Measurements from ENCODE around the gene KRTAP4-4. TPM values are rescaled to one million over a fixed set of nuclear protein-coding genes. Genes with fewer than 3 reads are reported as not detected.

Gene KRTAP4-4
- total RNA-seq, 4 donors from 2014 or later: not detected

GRCh38 chr17:41177727-41178271 is 17.3 kb upstream of the KRTAP4-4 start, which contains the start of gene KRTAP4-2:
Gene KRTAP4-2, minus strand, starts transcription at chr17:41178221. Its CDS starts 57 bp downstream, at chr17:41178164.
- H3K36me3 ChIP-seq: no peaks in the 10 kb centered on the region
- no peak within 1 kb of the TSS for H3K4me3 ChIP-seq
- TF ChIP-seq EP300 (IDR thresholded peaks at IDR 0.05) (no peak), POLR2A (IDR thresholded peaks at IDR 0.05) (no peak), POLR2AphosphoS5 (IDR thresholded peaks at IDR 0.05) (no peak), CTCF (IDR thresholded peaks at IDR 0.05) (no peak)
- 68% methylated on average over 3 of the region's 7 CpGs; no CpG with 5 or more reads in 1 of the 2 donors for WGBS, 2 donors (ENCODE audit: low coverage in 1 of 2)
- no peak within 1 kb of the TSS for H3K27ac ChIP-seq
- H3K27me3 ChIP-seq: peaks cover 11% of the 10 kb centered on the region
- no peak for ATAC-seq
- H3K9me3 ChIP-seq: no peaks in the 10 kb centered on the region
- no peaks in the 10 kb centered on the region for H3K4me1 ChIP-seq

GRCh38 chr17:41176744-41177387 is 16.3 kb upstream of the KRTAP4-4 start:
- no peak for ATAC-seq

GRCh38 chr17:41171886-41172285 is 11.3 kb upstream of the KRTAP4-4 start:
- 67 to 87% methylated on average over 1 to 2 of the region's 2 CpGs for WGBS, 2 donors (ENCODE audit: low coverage in 1 of 2)
- H3K9me3 ChIP-seq: no peaks in the 10 kb centered on the region
- TF ChIP-seq POLR2AphosphoS5 (IDR thresholded peaks at IDR 0.05) (no peak), CTCF (IDR thresholded peaks at IDR 0.05) (no peak), EP300 (IDR thresholded peaks at IDR 0.05) (no peak), POLR2A (IDR thresholded peaks at IDR 0.05) (no peak)

More at GRCh38 chr17:41176744-41177387, 16.3 kb upstream of the KRTAP4-4 start:
- Histone ChIP-seq H3K27me3 (peaks cover 11% of the 10 kb centered on the region), H3K4me1 (no peaks in the 10 kb centered on the region), H3K27ac (no peak overlapping the region), H3K4me3 (no peak overlapping the region), H3K9me3 (no peaks in the 10 kb centered on the region), H3K36me3 (no peaks in the 10 kb centered on the region)
- 70 to 72% methylated on average over 2 to 3 of the region's 3 CpGs for WGBS, 2 donors (ENCODE audit: low coverage in 1 of 2)
- no peak for TF ChIP-seq POLR2A (IDR thresholded peaks at IDR 0.05)
- no peak for TF ChIP-seq EP300 (IDR thresholded peaks at IDR 0.05)
- TF ChIP-seq POLR2AphosphoS5 (IDR thresholded peaks at IDR 0.05): no peak
- TF ChIP-seq CTCF (IDR thresholded peaks at IDR 0.05): no peak

GRCh38 chr17:41168121-41168520 is 7.6 kb upstream of the KRTAP4-4 start, which contains the start of gene KRTAP4-3:
Gene KRTAP4-3, minus strand, starts transcription at chr17:41168221. Its CDS starts 49 bp downstream, at chr17:41168172.
- 55% methylated on average over 1 of the region's 1 CpG; no CpG with 5 or more reads in 1 of the 2 donors for WGBS, 2 donors (ENCODE audit: low coverage in 1 of 2)
- no peak for ATAC-seq
- no peaks in the 10 kb centered on the region for H3K36me3 ChIP-seq
- TF ChIP-seq CTCF (IDR thresholded peaks at IDR 0.05) (no peak), EP300 (IDR thresholded peaks at IDR 0.05) (no peak), POLR2A (IDR thresholded peaks at IDR 0.05) (no peak), POLR2AphosphoS5 (IDR thresholded peaks at IDR 0.05) (no peak)
- H3K27me3 ChIP-seq: peaks cover 3% of the 10 kb centered on the region
- no peaks in the 10 kb centered on the region for H3K4me1 ChIP-seq
- H3K4me3 ChIP-seq: no peak within 1 kb of the TSS
- H3K9me3 ChIP-seq: no peaks in the 10 kb centered on the region
- H3K27ac ChIP-seq: no peak within 1 kb of the TSS

More at GRCh38 chr17:41171886-41172285, 11.3 kb upstream of the KRTAP4-4 start:
- Histone ChIP-seq H3K36me3 (no peaks in the 10 kb centered on the region), H3K4me1 (no peaks in the 10 kb centered on the region), H3K27me3 (peaks cover 14% of the 10 kb centered on the region), H3K27ac (no peak overlapping the region), H3K4me3 (no peak overlapping the region)
- no peak for ATAC-seq

- H3K36me3 ChIP-seq: no peaks in the 10 kb centered on the region
- no peaks in the 10 kb centered on the region for H3K9me3 ChIP-seq
- H3K27me3 ChIP-seq: peaks cover 3% of the 10 kb centered on the region
- WGBS, 2 donors (ENCODE audit: low coverage in 1 of 2): 46 to 90% methylated on average over 3 to 4 of the region's 7 CpGs
- H3K27ac ChIP-seq: no peak overlapping the region
- TF ChIP-seq CTCF (IDR thresholded peaks at IDR 0.05) (no peak), POLR2A (IDR thresholded peaks at IDR 0.05) (no peak), EP300 (IDR thresholded peaks at IDR 0.05) (no peak), POLR2AphosphoS5 (IDR thresholded peaks at IDR 0.05) (no peak)
- H3K4me3 ChIP-seq: no peak overlapping the region
- H3K4me1 ChIP-seq: no peaks in the 10 kb centered on the region
- no peak for ATAC-seq
Observed at GRCh38 chr17:41167561-41167960, 7.0 kb upstream of the KRTAP4-4 start.
